Panc1 (cell line): ENCODE measurements around the gene TRPM5.

ENCODE experiments used
- CTCF ChIP-seq: fragments of 450-650 bp; IDR thresholded peaks from 2 replicates; pipeline ENCODE4 v1.5.1; 2017; ENCODE audit warnings: mild to moderate bottlenecking
- POLR2AphosphoS5 ChIP-seq: IDR thresholded peaks from 2 replicates; pipeline ENCODE4 v1.6.1; 2012; ENCODE audit warnings: mild to moderate bottlenecking, low read depth, low read length, moderate library complexity
- REST ChIP-seq, 2 experiments: IDR thresholded peaks; 2 replicates each; pipeline ENCODE4 v1.6.1; 2011 to 2012; ENCODE audit warnings: low read depth in 2 of 2, control low read depth in 1 of 2, low read length in 1 of 2, mild to moderate bottlenecking in 1 of 2, moderate library complexity in 1 of 2; ENCODE audit not compliant: insufficient read depth in 1 of 2
- SIN3A ChIP-seq: IDR thresholded peaks from 2 replicates; pipeline ENCODE4 v1.6.1; 2012; ENCODE audit warnings: low read depth, mild to moderate bottlenecking, low read length, moderate library complexity, borderline replicate concordance; ENCODE audit not compliant: insufficient read depth
- TCF7L2 ChIP-seq: IDR thresholded peaks from 2 replicates; pipeline ENCODE4 v1.6.1; 2011; ENCODE audit warnings: mild to moderate bottlenecking, low read depth, low read length, inconsistent platforms

DNA sequence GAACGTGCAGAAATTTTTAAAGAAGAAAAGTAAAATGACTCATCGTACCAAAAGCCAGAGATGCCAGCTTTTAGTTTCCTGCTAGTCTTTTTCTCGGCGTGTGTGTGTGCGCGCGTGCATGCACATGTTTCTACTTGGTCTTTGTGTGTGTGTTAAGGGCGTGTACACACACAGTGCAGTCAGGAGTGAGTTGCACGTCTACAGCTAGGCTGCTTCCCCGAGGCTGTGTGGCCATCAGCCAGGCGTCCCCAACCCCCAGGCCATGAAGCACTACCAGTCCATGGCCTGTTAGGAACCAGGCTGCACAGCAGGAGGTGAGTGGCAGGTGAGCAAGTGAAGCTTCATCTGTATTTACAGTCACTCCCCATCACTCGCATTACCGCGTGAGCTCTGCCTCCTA is 36.9 kb upstream of the TRPM5 start:
- TF ChIP-seq POLR2AphosphoS5 (no peak), CTCF (no peak), REST (IDR thresholded peaks at IDR 0.05; ENCODE audit: insufficient read depth in 1 of 2, low read depth in 2 of 2, low read length in 1 of 2) (no peak), TCF7L2 (no peak), SIN3A (no peak)
